ENCODE measurements around the gene SLC16A2.

SLC16A2 gene

DNA sequence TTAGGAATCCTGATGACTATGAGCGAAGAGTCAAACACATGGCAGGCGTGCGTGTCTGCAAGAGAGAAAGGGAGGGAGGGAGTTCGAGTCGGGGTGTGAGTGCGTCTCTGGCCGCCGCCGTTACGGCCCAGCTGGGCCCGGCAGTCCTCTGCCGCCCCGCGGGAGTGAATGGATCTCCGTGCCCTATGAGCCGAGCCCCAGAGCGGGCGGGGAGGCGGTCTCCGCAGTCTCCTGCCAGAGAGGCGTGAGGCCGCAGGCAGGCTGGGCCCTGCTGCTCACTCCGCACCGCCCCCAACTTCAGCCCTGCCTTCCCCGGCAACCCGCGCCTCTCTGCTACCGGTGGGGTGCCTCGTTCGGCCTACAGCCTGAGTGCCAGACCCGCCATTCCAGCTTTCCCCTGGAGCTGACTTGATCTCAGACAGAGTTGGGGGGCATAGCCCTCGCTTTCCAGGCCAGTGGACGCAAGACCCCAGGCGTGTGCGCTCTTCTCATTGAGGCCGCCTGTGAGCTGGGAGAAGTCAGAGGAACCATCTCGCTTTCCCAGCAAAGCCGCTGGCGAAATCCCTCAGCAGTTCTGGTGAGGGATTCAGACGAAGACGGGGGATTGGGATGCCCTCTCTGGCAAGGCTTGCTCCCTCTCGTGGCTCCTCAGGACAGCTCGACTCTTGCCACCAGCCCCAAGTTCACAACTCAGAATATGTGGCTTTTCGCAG lies 1.4 kb downstream of the SLC16A2 start:
- H3K79me1 ChIP-seq (ENCODE audit: low read depth, low read length): no peaks in the 10 kb centered on the region
- peak overlapping the region; percentile 95 for H3K18ac ChIP-seq (ENCODE audit: low read length)
- H4K8ac ChIP-seq (ENCODE audit: low read depth, low read length): no peak overlapping the region
- peak overlapping the region; percentile 77 for H3K9ac ChIP-seq (ENCODE audit: low read depth, low read length, poor library complexity)
- WGBS, 2 donors (ENCODE audit: extremely low coverage in 2 of 2, insufficient read length in 2 of 2, insufficient replicate concordance in 1 of 2): no CpG with 5 or more reads among the region's 44 CpGs
- peaks cover 0 to 3% of the 10 kb centered on the region in 2 donors for H3K36me3 ChIP-seq (replicated peaks in 1 of 2; ENCODE audit: control insufficient read depth in 2 of 2, insufficient read depth in 2 of 2, low read length in 2 of 2)
- H3K14ac ChIP-seq (ENCODE audit: low read length): no peak overlapping the region
- no peak overlapping the region for H4K91ac ChIP-seq (ENCODE audit: low read depth, low read length, poor library complexity)
- no peak overlapping the region for H2AK5ac ChIP-seq (ENCODE audit: low read depth, low read length)
- no peaks in the 10 kb centered on the region for H3K27me3 ChIP-seq (ENCODE audit: control insufficient read depth in 3 of 3, insufficient read depth in 3 of 3, low read depth in 1 of 3, low read length in 3 of 3)
- peak overlapping the region; percentile 52 for H3K4me2 ChIP-seq (ENCODE audit: insufficient read depth, low read length, poor library complexity, severe bottlenecking)
- H2BK15ac ChIP-seq (ENCODE audit: low read length): no peak overlapping the region
- peaks cover 9 to 11% of the 10 kb centered on the region in 2 donors for H3K4me1 ChIP-seq (ENCODE audit: control insufficient read depth in 2 of 2, insufficient read depth in 1 of 2, low read depth in 1 of 2, low read length in 2 of 2)
- peak overlapping the region; percentile 87 for H3K27ac ChIP-seq (replicated peaks; ENCODE audit: low read length)
- no peak overlapping the region for H2BK5ac ChIP-seq (ENCODE audit: low read length)
- peak overlapping the region; percentile 81 for H2AFZ ChIP-seq (ENCODE audit: low read length)
- H3K4ac ChIP-seq (ENCODE audit: low read length): no peak overlapping the region
- H3K4me3 ChIP-seq (ENCODE audit: low read length in 2 of 2): peak overlapping the region; percentile 71 to 88
- peak; percentile 42 for DNase-seq (ENCODE audit: low spot score)
- no peaks in the 10 kb centered on the region for H3K9me3 ChIP-seq (replicated peaks in 1 of 2; ENCODE audit: control insufficient read depth in 2 of 2, insufficient read depth in 1 of 2, low read depth in 1 of 2, low read length in 2 of 2)
- no peak overlapping the region for H2BK12ac ChIP-seq (ENCODE audit: low read length)
- no peak overlapping the region for H3K23ac ChIP-seq (ENCODE audit: low read depth, low read length, poor library complexity)
- H2BK120ac ChIP-seq (ENCODE audit: low read depth, low read length): no peak overlapping the region

DNA sequence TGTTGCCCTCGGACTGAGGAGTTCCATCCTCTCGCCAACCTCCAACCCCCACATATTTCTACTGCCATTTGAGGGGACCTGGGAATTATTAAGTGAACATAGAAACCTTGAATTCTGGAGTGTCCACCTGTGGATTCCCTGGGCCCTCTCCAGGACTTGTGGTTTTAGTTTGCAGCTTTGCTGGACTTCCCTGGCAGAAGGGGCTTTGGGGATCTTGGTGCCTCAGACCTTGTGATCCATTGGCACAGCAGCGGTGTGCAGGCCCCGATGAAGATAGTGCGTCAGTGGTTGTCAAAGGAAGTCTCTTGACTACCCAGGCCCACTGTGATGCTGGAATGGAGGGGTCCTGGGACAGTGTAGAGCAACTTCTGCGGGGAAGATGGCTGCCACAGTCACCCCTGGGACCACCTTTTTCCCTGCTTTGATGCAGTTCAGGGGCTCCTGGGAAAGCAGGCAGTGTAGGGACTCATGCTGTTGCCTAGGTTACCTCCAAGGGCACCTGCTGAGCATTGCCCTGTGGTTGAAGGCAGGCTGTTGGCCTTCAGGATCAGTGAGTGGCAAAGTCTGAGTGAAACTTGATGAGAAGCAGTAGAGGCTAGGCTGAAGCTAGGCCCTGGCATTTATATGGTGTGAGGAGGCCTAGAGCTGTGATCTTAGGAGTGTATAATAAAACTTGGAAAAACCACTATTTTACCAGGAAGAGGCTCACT lies 2.2 kb downstream of the SLC16A2 start:
- peaks cover 9 to 11% of the 10 kb centered on the region in 2 donors for H3K4me1 ChIP-seq (ENCODE audit: control insufficient read depth in 2 of 2, insufficient read depth in 1 of 2, low read depth in 1 of 2, low read length in 2 of 2)
- H2BK120ac ChIP-seq (ENCODE audit: low read depth, low read length): no peak overlapping the region
- no peak overlapping the region for H2BK5ac ChIP-seq (ENCODE audit: low read length)
- peaks cover 0 to 3% of the 10 kb centered on the region in 2 donors for H3K36me3 ChIP-seq (replicated peaks in 1 of 2; ENCODE audit: control insufficient read depth in 2 of 2, insufficient read depth in 2 of 2, low read length in 2 of 2)
- no peak overlapping the region for H2AK5ac ChIP-seq (ENCODE audit: low read depth, low read length)
- H2BK15ac ChIP-seq (ENCODE audit: low read length): no peak overlapping the region
- no peak overlapping the region for H4K91ac ChIP-seq (ENCODE audit: low read depth, low read length, poor library complexity)
- no peak overlapping the region for H3K27ac ChIP-seq (replicated peaks; ENCODE audit: low read length)
- no peaks in the 10 kb centered on the region for H3K27me3 ChIP-seq (ENCODE audit: control insufficient read depth in 3 of 3, insufficient read depth in 3 of 3, low read depth in 1 of 3, low read length in 3 of 3)
- DNase-seq (ENCODE audit: low spot score): peak; percentile 0
- peak overlapping the region; percentile 81 for H2AFZ ChIP-seq (ENCODE audit: low read length)
- H3K79me1 ChIP-seq (ENCODE audit: low read depth, low read length): no peaks in the 10 kb centered on the region
- no peak overlapping the region for H3K9ac ChIP-seq (ENCODE audit: low read depth, low read length, poor library complexity)
- H3K4ac ChIP-seq (ENCODE audit: low read length): no peak overlapping the region
- no CpG with 5 or more reads among the region's 6 CpGs for WGBS, 2 donors (ENCODE audit: extremely low coverage in 2 of 2, insufficient read length in 2 of 2, insufficient replicate concordance in 1 of 2)
- peak overlapping the region in 1 of 2 donors; percentile 71 for H3K4me3 ChIP-seq (ENCODE audit: low read length in 2 of 2)
- H3K14ac ChIP-seq (ENCODE audit: low read length): no peak overlapping the region
- H3K23ac ChIP-seq (ENCODE audit: low read depth, low read length, poor library complexity): no peak overlapping the region
- peak overlapping the region; percentile 52 for H3K4me2 ChIP-seq (ENCODE audit: insufficient read depth, low read length, poor library complexity, severe bottlenecking)
- no peak overlapping the region for H4K8ac ChIP-seq (ENCODE audit: low read depth, low read length)
- H3K18ac ChIP-seq (ENCODE audit: low read length): no peak overlapping the region
- H2BK12ac ChIP-seq (ENCODE audit: low read length): no peak overlapping the region
- H3K9me3 ChIP-seq (replicated peaks in 1 of 2; ENCODE audit: control insufficient read depth in 2 of 2, insufficient read depth in 1 of 2, low read depth in 1 of 2, low read length in 2 of 2): no peaks in the 10 kb centered on the region

GRCh38 chrX:74426071-74426470 lies 4.8 kb downstream of the SLC16A2 start:
- Histone ChIP-seq H2BK120ac (ENCODE audit: low read depth, low read length) (no peak overlapping the region), H3K9ac (ENCODE audit: low read depth, low read length, poor library complexity) (no peak overlapping the region), H3K79me1 (ENCODE audit: low read depth, low read length) (no peaks in the 10 kb centered on the region), H3K9me3 (replicated peaks in 1 of 2; ENCODE audit: control insufficient read depth in 2 of 2, insufficient read depth in 1 of 2, low read depth in 1 of 2, low read length in 2 of 2) (no peaks in the 10 kb centered on the region), H3K4ac (ENCODE audit: low read length) (no peak overlapping the region), H3K27me3 (ENCODE audit: control insufficient read depth in 3 of 3, insufficient read depth in 3 of 3, low read depth in 1 of 3, low read length in 3 of 3) (no peaks in the 10 kb centered on the region), H3K36me3 (replicated peaks in 1 of 2; ENCODE audit: control insufficient read depth in 2 of 2, insufficient read depth in 2 of 2, low read length in 2 of 2) (peaks cover 0 to 3% of the 10 kb centered on the region in 2 donors), H2AK5ac (ENCODE audit: low read depth, low read length) (no peak overlapping the region), H3K18ac (ENCODE audit: low read length) (no peak overlapping the region), H3K23ac (ENCODE audit: low read depth, low read length, poor library complexity) (no peak overlapping the region), H2BK15ac (ENCODE audit: low read length) (no peak overlapping the region), H4K91ac (ENCODE audit: low read depth, low read length, poor library complexity) (no peak overlapping the region), H2AFZ (ENCODE audit: low read length) (no peak overlapping the region), H2BK5ac (ENCODE audit: low read length) (no peak overlapping the region), H2BK12ac (ENCODE audit: low read length) (no peak overlapping the region), H4K8ac (ENCODE audit: low read depth, low read length) (no peak overlapping the region), H3K4me1 (ENCODE audit: control insufficient read depth in 2 of 2, insufficient read depth in 1 of 2, low read depth in 1 of 2, low read length in 2 of 2) (peaks cover 9% of the 10 kb centered on the region in 2 donors), H3K27ac (replicated peaks; ENCODE audit: low read length) (no peak overlapping the region), H3K4me2 (ENCODE audit: insufficient read depth, low read length, poor library complexity, severe bottlenecking) (no peak overlapping the region), H3K4me3 (ENCODE audit: low read length in 2 of 2) (no peak overlapping the region), H3K14ac (ENCODE audit: low read length) (no peak overlapping the region)
- no peak for DNase-seq (ENCODE audit: low spot score)
- no CpG with 5 or more reads among the region's 2 CpGs for WGBS, 2 donors (ENCODE audit: extremely low coverage in 2 of 2, insufficient read length in 2 of 2, insufficient replicate concordance in 1 of 2)

DNA sequence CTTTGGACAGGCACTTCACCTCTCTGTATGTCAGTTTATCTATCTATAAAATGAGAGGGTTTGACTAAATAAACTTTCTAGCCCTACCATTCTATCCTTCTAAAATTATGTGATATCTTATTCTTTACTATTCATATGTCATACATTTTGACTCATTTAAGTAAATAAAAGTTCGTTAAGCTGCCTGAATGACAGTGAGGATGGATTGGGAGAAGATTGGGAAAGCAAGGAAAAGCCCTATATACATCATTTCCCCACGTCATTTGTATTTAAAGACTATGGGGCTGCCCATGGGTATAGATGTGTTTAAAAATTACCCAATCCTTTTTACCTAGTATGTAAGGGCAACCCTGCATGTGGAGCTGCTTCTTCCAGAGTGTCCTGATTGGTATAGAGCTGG lies 5.3 kb downstream of the SLC16A2 start:
- no peak overlapping the region for H3K9ac ChIP-seq (ENCODE audit: low read depth, low read length, poor library complexity)
- H3K4me3 ChIP-seq (ENCODE audit: low read length in 2 of 2): no peak overlapping the region
- no peaks in the 10 kb centered on the region for H3K9me3 ChIP-seq (replicated peaks in 1 of 2; ENCODE audit: control insufficient read depth in 2 of 2, insufficient read depth in 1 of 2, low read depth in 1 of 2, low read length in 2 of 2)
- no peak overlapping the region for H3K18ac ChIP-seq (ENCODE audit: low read length)
- peaks cover 9% of the 10 kb centered on the region in 2 donors for H3K4me1 ChIP-seq (ENCODE audit: control insufficient read depth in 2 of 2, insufficient read depth in 1 of 2, low read depth in 1 of 2, low read length in 2 of 2)
- no peak overlapping the region for H2BK15ac ChIP-seq (ENCODE audit: low read length)
- H3K4me2 ChIP-seq (ENCODE audit: insufficient read depth, low read length, poor library complexity, severe bottlenecking): no peak overlapping the region
- no peak overlapping the region for H2BK12ac ChIP-seq (ENCODE audit: low read length)
- no peak overlapping the region for H2BK5ac ChIP-seq (ENCODE audit: low read length)
- WGBS, 2 donors (ENCODE audit: extremely low coverage in 2 of 2, insufficient read length in 2 of 2, insufficient replicate concordance in 1 of 2): no CpG with 5 or more reads among the region's 2 CpGs
- H4K8ac ChIP-seq (ENCODE audit: low read depth, low read length): no peak overlapping the region
- H3K23ac ChIP-seq (ENCODE audit: low read depth, low read length, poor library complexity): no peak overlapping the region
- no peak overlapping the region for H3K14ac ChIP-seq (ENCODE audit: low read length)
- no peak overlapping the region for H2BK120ac ChIP-seq (ENCODE audit: low read depth, low read length)
- no peak overlapping the region for H2AFZ ChIP-seq (ENCODE audit: low read length)
- peaks cover 0 to 3% of the 10 kb centered on the region in 2 donors for H3K36me3 ChIP-seq (replicated peaks in 1 of 2; ENCODE audit: control insufficient read depth in 2 of 2, insufficient read depth in 2 of 2, low read length in 2 of 2)
- H3K27me3 ChIP-seq (ENCODE audit: control insufficient read depth in 3 of 3, insufficient read depth in 3 of 3, low read depth in 1 of 3, low read length in 3 of 3): no peaks in the 10 kb centered on the region
- H4K91ac ChIP-seq (ENCODE audit: low read depth, low read length, poor library complexity): no peak overlapping the region
- DNase-seq (ENCODE audit: low spot score): no peak
- H3K4ac ChIP-seq (ENCODE audit: low read length): no peak overlapping the region
- H3K27ac ChIP-seq (replicated peaks; ENCODE audit: low read length): no peak overlapping the region
- H3K79me1 ChIP-seq (ENCODE audit: low read depth, low read length): no peaks in the 10 kb centered on the region
- H2AK5ac ChIP-seq (ENCODE audit: low read depth, low read length): no peak overlapping the region

Data from neuronal stem cell (in vitro differentiated cells).